HEK293 (cell line): ENCODE results near the gene CEP350.

ENCODE experiments used
- CTCF ChIA-PET: fragments of 350-600 bp; formaldehyde crosslinking; extraction: SDS; loops from one replicate; lab custom pipeline; 2021; ENCODE audit warnings: antibody characterized with exemption; lab: Yijun Ruan, JAX
- POLR2A ChIA-PET: fragments of 300-600 bp; formaldehyde crosslinking; extraction: SDS; loops from one replicate; lab custom pipeline; 2020; ENCODE audit warnings: antibody characterized with exemption, inconsistent platforms; lab: Yijun Ruan, JAX
- H3K27ac ChIP-seq: fragments of 200-500 bp; sonication (Bioruptor generic); 2 replicates; pipeline ENCODE4 v1.5.1; 2014; ENCODE audit warnings: low read depth, low read length, control low read depth, inconsistent platforms; ENCODE audit errors: extremely low read depth
- H3K36me3 ChIP-seq, 2 experiments: fragments of 200-500 bp in 1 of 2; sonication (Bioruptor generic) in 1 of 2; 1 replicate in 1 of 2; 2 replicates in 1 of 2; pipeline ENCODE4 v1.5.1; 2014 to 2017; ENCODE audit warnings: inconsistent platforms in 2 of 2, low read length in 2 of 2; ENCODE audit not compliant: control insufficient read depth in 2 of 2, insufficient read depth in 1 of 2
- H3K4me1 ChIP-seq: fragments of 200-500 bp; sonication (Bioruptor generic); 2 replicates; pipeline ENCODE4 v1.5.1; 2014; ENCODE audit warnings: mild to moderate bottlenecking, low read length, inconsistent platforms; ENCODE audit not compliant: control insufficient read depth, insufficient read depth
- H3K4me3 ChIP-seq: 2 replicates; pipeline ENCODE4 v1.5.1; 2011; ENCODE audit warnings: low read depth, mild to moderate bottlenecking, control low read depth, low read length, moderate library complexity
- H3K9me3 ChIP-seq: fragments of 200-500 bp; sonication (Bioruptor generic); 2 replicates; pipeline ENCODE4 v1.5.1; 2014; ENCODE audit warnings: low read depth, low read length, inconsistent platforms; ENCODE audit not compliant: control insufficient read depth, insufficient read depth
- AEBP2 ChIP-seq: fragments of 450-650 bp; formaldehyde crosslinking; IDR thresholded peaks from 2 replicates; pipeline ENCODE4 v1.5.1; 2016; ENCODE audit warnings: missing biosample characterization, missing genetic modification characterization, borderline replicate concordance
- GLI2 ChIP-seq: fragments of 450-650 bp; formaldehyde crosslinking; IDR thresholded peaks from 2 replicates; pipeline ENCODE4; 2017; ENCODE audit warnings: missing biosample characterization, missing genetic modification characterization, low read depth, borderline replicate concordance
- GLIS1 ChIP-seq: fragments of 450-650 bp; formaldehyde crosslinking; IDR thresholded peaks from 2 replicates; pipeline ENCODE4 v1.5.1; 2016; ENCODE audit warnings: missing biosample characterization, missing genetic modification characterization
- KLF16 ChIP-seq: fragments of 450-650 bp; formaldehyde crosslinking; IDR thresholded peaks from 2 replicates; pipeline ENCODE4 v1.5.1; 2017; ENCODE audit warnings: missing biosample characterization, missing genetic modification characterization
- KLF8 ChIP-seq: fragments of 450-650 bp; formaldehyde crosslinking; IDR thresholded peaks from 2 replicates; pipeline ENCODE4 v1.5.1; 2016; ENCODE audit warnings: missing biosample characterization, missing genetic modification characterization
- KLF9 ChIP-seq: fragments of 450-650 bp; formaldehyde crosslinking; IDR thresholded peaks from 2 replicates; pipeline ENCODE4 v1.5.1; 2016; ENCODE audit warnings: missing biosample characterization, missing genetic modification characterization, low read depth
- OVOL3 ChIP-seq: fragments of 450-650 bp; formaldehyde crosslinking; IDR thresholded peaks from 2 replicates; pipeline ENCODE4 v1.5.1; 2016; ENCODE audit warnings: missing biosample characterization, missing genetic modification characterization
- PRDM2 ChIP-seq: fragments of 450-650 bp; formaldehyde crosslinking; IDR thresholded peaks from 2 replicates; pipeline ENCODE4 v1.5.1; 2016; ENCODE audit warnings: missing biosample characterization, missing genetic modification characterization, borderline replicate concordance
- ZFHX2 ChIP-seq: fragments of 450-650 bp; formaldehyde crosslinking; conservative IDR thresholded peaks from 2 replicates; pipeline ENCODE4 v1.5.1; 2016; ENCODE audit warnings: missing biosample characterization, missing genetic modification characterization
- ZFP37 ChIP-seq: fragments of 450-650 bp; formaldehyde crosslinking; IDR thresholded peaks from 2 replicates; pipeline ENCODE4 v1.5.1; 2016; ENCODE audit warnings: missing biosample characterization, missing genetic modification characterization
- ZNF223 ChIP-seq: fragments of 450-650 bp; formaldehyde crosslinking; IDR thresholded peaks from 2 replicates; pipeline ENCODE4 v1.5.1; 2016; ENCODE audit warnings: missing biosample characterization, missing genetic modification characterization
- ZNF266 ChIP-seq: fragments of 450-650 bp; formaldehyde crosslinking; IDR thresholded peaks from 2 replicates; pipeline ENCODE4 v1.5.1; 2016; ENCODE audit warnings: missing biosample characterization, missing genetic modification characterization, low read depth
- ZNF398 ChIP-seq: fragments of 450-650 bp; formaldehyde crosslinking; IDR thresholded peaks from 2 replicates; pipeline ENCODE4 v1.5.1; 2017; ENCODE audit warnings: missing biosample characterization, missing genetic modification characterization
- ZNF426 ChIP-seq: fragments of 450-650 bp; formaldehyde crosslinking; IDR thresholded peaks from 2 replicates; pipeline ENCODE4 v1.5.1; 2017; ENCODE audit warnings: missing biosample characterization, missing genetic modification characterization, mild to moderate bottlenecking, inconsistent platforms, moderate library complexity
- ZNF521 ChIP-seq: fragments of 450-650 bp; formaldehyde crosslinking; IDR thresholded peaks from 2 replicates; pipeline ENCODE4 v1.5.1; 2017; ENCODE audit warnings: missing biosample characterization, mild to moderate bottlenecking, missing genetic modification characterization
- ZNF549 ChIP-seq: fragments of 450-650 bp; IDR thresholded peaks from 2 replicates; pipeline ENCODE4 v1.5.1; 2018; ENCODE audit warnings: missing biosample characterization, missing genetic modification characterization, mild to moderate bottlenecking, inconsistent platforms, moderate library complexity
- ZNF629 ChIP-seq: fragments of 450-650 bp; formaldehyde crosslinking; IDR thresholded peaks from 2 replicates; pipeline ENCODE4 v1.5.1; 2017; ENCODE audit warnings: missing biosample characterization, missing genetic modification characterization
- ZNF660 ChIP-seq: fragments of 450-650 bp; IDR thresholded peaks from 2 replicates; pipeline ENCODE4 v1.5.1; 2018; ENCODE audit warnings: missing biosample characterization, mild to moderate bottlenecking, missing genetic modification characterization
- ZNF792 ChIP-seq: fragments of 450-650 bp; formaldehyde crosslinking; IDR thresholded peaks from 2 replicates; pipeline ENCODE4 v1.5.1; 2016; ENCODE audit warnings: missing biosample characterization, missing genetic modification characterization
- ZSCAN16 ChIP-seq: fragments of 450-650 bp; formaldehyde crosslinking; IDR thresholded peaks from 2 replicates; pipeline ENCODE4 v1.5.1; 2016; ENCODE audit warnings: missing biosample characterization, missing genetic modification characterization
- ZXDB ChIP-seq: fragments of 450-650 bp; formaldehyde crosslinking; IDR thresholded peaks from 2 replicates; pipeline ENCODE4 v1.5.1; 2016; ENCODE audit warnings: missing biosample characterization, missing genetic modification characterization

The CEP350 gene

GRCh38 chr1:180155182-180155682, 200.6 kb downstream of the CEP350 start (continued):
- no peak for TF ChIP-seq ZNF660
- no peak for TF ChIP-seq ZNF266 (tag by site-specific recombination)
- 0 out of 2 replicates have a peak, but pooled peaks have one; percentile 42 for TF ChIP-seq ZXDB (tag by site-specific recombination)
- peak; percentile 99 for TF ChIP-seq ZFHX2
- 0 out of 2 replicates have a peak, but pooled peaks have one; percentile 7 for TF ChIP-seq GLIS1 (tag by site-specific recombination)
- 0 out of 2 replicates have a peak, but pooled peaks have one; percentile 33 for TF ChIP-seq KLF8
- TF ChIP-seq ZNF629 (tag by site-specific recombination) = no peak
- 0 out of 2 replicates have a peak, but pooled peaks have one; percentile 3 for TF ChIP-seq ZNF398 (tag by site-specific recombination)
- TF ChIP-seq KLF9 (tag by site-specific recombination) = peak; percentile 87
- no peak for TF ChIP-seq AEBP2 (tag by site-specific recombination)
- TF ChIP-seq KLF16 (tag by site-specific recombination) = peak; percentile 59; the same call in 1 of the 2 replicates

- Histone ChIP-seq H3K9me3 (no peaks in the 10 kb centered on the region), H3K36me3 (no peaks in the 10 kb centered on the region), H3K4me1 (peaks cover 11% of the 10 kb centered on the region), H3K27ac (no peak overlapping the region), H3K4me3 (no peak overlapping the region)
- ChIA-PET POLR2A (no interaction called here), CTCF (interaction anchor here (1.7 to 6.6 kb wide), 2 partner anchors 12 to 25 kb away, joined by 6 to 37 read pairs; no protein-coding TSS in a partner anchor)
- no peak for TF ChIP-seq ZNF792 (tag by site-specific recombination)
- no peak for TF ChIP-seq ZSCAN16 (tag by site-specific recombination)
- no peak for TF ChIP-seq ZFP37 (tag by site-specific recombination)
- TF ChIP-seq GLI2 = no peak
- no peak for TF ChIP-seq PRDM2 (tag by site-specific recombination)
- TF ChIP-seq ZNF549 (tag by site-specific recombination) = no peak
- no peak for TF ChIP-seq OVOL3 (tag by site-specific recombination)
- TF ChIP-seq ZNF426 (tag by site-specific recombination) = no peak
- TF ChIP-seq ZNF521 = no peak
- TF ChIP-seq ZNF223 (tag by site-specific recombination) = no peak
Measured at GRCh38 chr1:180156201-180156600, 201.6 kb downstream of the CEP350 start.
